SKM-1 (cell line): ENCODE results near the gene C10orf62.
A peak's percentile ranks its signal among the peaks of the same experiment; 100 is the strongest.
"Not testable (repeated sequence)": the region's sequence is repeated elsewhere in the genome, so short reads cannot be mapped to it uniquely, and the experiment has no call there.

Experiments used
- DNase-seq: peaks from one replicate; lab custom pipeline; 2025; ENCODE audit not compliant: unreplicated experiment; lab: John Stamatoyannopoulos, UW

The C10orf62 gene, protein sequence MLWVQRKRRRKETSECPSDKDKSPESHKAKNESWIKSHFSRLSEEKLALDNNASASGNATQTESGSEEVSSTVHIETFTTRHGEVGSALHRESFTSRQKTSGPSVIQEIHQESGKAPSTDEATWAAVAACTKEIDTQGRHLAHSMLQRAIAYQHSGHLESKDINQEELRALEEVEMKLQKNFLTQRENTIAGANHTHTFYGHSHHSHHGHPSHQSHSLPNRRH

DNA sequence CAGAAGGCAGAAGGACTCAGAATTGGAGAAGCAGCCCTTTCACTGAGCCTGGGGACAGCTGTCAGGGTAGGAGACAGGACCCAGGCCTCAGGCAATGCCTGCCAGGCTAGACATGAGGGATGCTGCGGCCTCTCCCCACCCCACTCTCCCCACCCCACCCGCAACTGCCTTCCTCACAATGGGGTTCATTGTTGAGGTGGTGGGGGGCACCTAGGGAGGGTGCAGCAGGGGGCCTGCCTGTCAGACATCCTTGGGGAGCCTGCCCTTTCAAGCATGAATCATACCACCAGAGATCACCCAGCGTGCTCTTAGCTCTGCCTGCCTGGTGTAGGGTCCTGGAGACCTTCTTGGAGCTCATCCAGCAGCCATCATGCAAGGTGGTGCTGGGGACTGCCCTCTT, at the start of gene C10orf62:
TSS of gene C10orf62 (plus strand) at position 243 of the 400 bp plus-strand sequence. CDS start 177 bp downstream, outside the sequence.
- DNase-seq: no peak

DNA sequence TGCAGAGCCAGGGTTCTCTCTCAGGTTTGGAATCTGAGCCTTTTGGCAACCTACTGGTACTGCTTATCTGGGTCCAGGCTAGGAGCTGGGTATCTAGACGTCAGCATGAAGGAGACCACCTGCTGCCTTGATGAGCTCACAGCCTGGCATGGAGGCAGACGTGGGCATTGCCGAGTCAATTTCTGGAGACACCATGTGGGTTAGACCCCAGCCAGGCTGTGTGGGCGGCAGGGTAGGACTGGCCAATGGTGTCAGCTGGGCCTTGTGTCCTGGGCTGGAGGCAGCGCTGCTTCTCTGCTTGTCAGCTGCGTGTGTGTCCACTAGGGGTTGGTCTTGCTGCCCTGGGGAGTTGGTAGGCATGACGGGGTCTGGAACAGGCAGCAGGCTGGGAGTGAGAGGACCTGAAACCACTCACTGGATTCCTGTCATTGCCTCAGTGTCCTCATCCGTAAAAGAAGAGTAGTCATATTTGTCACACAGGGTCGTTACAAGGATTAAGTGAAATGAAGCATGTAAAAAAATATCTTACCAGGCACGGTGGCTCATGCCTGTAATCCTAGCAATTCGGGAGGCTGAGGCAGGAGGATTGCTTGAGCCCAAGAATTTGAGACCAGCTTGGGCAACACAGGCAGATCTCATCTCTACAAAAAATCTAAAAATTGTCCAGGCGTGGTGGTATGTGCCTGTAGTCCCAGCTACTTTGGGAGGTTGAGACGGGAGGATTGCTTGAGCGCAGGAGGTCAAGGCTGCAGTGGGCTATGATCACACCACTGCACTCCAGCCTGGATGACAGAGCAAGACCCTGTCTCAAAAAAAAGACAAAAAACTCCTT, 48.6 kb upstream of the C10orf62 start:
- DNase-seq: no peak

GRCh38 chr10:97542169-97543024, 47.1 kb upstream of the C10orf62 start:
- no peak for DNase-seq

DNA sequence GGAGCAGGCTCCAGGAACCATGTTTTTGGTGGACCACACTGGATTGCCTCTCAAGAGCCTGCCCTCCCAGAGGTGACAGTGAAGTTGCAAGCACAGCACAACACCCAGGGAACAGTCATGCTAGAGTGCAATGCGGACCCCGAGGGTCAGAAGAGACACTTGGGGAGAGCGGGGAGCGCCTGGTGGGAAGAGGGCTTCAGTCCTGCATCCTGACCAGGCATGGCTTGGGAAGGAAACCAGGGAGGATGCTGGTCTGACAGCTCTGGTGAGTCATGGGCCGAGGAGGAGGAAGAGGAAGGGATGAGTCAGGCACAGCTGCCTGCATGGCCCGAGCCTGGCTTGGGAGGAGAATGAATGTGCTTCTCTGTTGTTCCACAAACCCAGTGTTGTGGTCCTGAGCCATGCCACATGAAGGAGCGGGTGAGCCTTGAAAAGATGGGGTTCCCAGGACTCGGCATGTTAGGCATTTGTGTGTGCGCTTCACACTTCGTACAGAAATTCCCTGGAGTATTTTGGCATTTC, 46.4 kb upstream of the C10orf62 start:
- peak; percentile 57 for DNase-seq

DNA sequence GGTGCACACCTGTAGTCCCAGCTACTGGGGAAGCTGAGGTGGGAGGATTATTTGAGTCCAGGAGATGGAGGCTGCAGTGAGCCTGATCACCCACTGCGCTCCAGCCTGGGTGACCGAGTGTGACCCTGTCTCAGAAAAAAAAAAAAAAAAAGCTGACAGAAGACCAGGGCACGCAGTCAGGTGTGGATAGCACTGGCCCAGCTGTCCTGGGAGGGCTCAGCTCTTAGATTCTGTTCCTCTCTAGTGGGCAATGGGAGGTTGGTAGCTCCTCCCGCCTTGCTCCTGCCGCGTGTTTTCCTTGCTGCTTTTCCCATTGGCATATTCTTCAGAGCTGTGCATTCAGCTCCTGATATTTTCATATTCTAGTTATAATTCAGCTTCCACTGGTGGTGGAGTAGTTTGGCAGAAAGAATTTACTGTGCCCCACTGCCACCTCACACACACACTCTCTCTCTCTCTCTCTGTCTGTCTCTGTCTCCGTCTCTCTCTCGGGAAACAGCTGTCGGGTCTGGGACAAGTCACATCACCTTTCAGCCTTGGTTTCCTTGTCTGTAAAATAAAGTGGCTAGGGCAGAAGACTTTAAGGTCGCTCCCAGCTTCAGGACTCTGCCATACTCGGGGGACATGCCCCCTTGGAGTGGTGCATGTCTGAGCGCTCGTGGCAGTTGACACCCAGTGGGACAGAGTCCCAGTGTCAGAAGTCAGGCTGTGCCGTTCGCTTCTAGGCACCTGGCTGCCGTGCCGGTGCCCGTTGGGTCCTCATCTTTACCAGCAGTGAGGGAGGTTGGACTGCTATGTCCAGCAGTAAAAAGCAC, 42.9 kb upstream of the C10orf62 start:
- no peak for DNase-seq

- DNase-seq: no peak
Observed at GRCh38 chr10:97547271-97547600, 42.3 kb upstream of the C10orf62 start.

- no peak for DNase-seq
Observed at GRCh38 chr10:97547962-97548361, 41.6 kb upstream of the C10orf62 start.

DNA sequence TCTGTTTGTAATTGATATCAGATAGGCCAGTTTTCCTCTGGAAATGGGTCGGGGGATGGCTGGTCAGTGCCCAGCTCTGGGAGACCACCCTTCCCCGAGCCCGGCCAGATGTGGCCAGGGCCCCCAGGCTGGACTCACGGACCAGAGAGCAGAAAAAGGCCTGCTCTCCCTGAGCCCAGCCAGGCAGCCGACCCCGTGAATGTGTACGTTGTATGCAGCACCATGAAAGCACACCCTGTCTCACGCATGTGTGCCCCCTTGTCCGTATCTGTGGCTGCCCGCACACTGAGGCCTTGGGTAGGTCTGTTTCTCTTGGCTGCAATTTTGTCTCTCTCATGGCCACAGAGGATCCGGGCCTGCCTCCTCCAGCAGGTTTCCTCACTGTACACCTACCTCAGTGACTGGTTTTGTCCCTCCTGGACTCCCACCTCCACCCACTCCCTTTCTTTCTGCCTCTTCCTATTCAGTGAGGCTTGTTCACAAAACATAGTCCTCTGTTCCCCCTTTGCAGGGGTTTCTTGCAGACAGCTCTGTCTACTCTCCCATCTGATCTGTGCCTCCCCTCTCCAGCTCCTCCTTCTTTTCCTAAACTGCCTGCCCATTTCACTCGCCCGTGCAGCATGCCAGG, 40.6 kb upstream of the C10orf62 start:
- DNase-seq: no peak

GRCh38 chr10:97549587-97550322, 39.8 kb upstream of the C10orf62 start:
- DNase-seq: no peak

DNA sequence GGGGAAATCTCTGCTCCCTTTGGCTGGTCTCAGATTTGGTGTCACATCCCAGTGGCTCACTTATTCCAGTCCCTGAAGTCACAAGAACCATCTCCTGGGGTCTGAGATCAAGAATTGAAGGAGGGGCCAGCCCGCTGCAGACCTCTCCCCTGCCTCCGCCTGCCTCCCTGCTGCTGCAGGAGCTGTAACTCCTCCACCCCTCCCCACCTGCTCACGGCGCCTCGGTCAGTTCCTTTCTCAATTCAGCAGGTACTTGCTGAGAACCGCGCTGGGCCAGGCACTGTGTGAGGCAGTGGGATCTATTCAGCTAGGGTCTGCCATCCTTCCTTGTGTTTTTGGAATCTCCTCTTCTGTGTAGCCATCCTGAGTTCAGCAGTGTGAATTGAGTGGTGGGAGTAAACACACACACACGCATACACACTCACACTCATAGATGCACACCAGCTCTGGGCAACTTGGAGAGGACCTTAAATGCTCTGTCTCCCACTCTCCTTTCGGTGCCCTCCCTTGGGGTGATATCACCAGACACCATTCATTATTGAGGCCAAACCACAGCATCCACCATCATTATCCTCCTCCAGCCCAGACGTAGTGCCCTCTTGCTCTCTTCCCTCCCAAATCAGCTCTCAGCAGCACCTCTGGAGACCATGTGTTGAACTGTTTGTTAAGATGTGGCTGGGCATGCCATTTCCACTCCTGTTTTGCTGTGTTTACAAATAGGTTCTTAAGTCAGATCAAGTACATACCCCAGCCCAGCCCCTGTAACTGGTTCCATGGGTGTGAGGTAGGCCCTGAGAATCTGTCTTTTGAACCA, 39.0 kb upstream of the C10orf62 start:
- DNase-seq: no peak

- no peak for DNase-seq
Observed at GRCh38 chr10:97551271-97551670, 38.2 kb upstream of the C10orf62 start.

DNA sequence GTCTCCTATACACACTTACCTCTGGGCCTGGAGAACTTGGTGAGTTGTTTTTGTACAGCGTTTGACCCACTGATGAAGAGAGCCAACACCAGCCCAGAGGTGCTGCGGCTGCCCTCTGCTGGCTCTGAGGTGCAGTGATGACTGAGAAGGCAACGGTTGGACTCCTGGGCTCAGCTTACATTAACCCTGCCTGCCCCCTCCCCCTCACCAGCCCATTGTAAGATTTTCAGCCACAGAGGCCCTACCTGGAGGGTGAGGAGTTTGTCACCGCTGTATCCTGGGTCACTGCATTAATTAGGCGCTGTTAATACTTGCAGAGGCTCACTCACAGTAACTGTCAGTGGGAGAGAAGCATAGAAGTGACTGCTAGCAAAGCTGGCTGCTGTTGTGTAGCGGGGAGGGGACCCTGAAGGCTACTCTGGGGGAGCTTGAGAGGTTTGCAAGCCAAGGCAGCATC, 35.9 kb upstream of the C10orf62 start:
- DNase-seq: peak; percentile 56

- not testable (repeated sequence) for DNase-seq
Observed at GRCh38 chr10:97554336-97554735, 35.2 kb upstream of the C10orf62 start.

DNA sequence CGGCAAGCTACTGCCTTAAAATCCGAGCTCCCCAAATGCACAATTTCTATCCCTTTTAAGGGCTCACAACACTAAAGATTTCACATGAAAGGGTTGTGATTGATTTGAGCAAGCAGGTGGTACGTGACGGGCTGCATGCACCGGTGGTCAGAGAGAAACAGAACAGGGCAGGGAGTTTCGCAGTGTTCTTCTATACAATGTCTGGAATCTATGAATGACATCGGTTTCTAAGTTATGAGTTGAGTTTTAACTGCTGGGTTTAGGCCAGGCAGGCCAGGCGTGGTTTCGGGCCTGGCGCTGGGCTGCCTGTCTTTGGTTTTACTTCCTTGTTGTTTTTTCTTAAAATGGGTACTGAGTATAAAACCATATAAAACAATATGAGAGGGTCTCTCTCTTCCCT, 34.0 kb upstream of the C10orf62 start:
- not testable (repeated sequence) for DNase-seq

- not testable (repeated sequence) for DNase-seq
Observed at GRCh38 chr10:97560731-97561381, 28.7 kb upstream of the C10orf62 start.

DNA sequence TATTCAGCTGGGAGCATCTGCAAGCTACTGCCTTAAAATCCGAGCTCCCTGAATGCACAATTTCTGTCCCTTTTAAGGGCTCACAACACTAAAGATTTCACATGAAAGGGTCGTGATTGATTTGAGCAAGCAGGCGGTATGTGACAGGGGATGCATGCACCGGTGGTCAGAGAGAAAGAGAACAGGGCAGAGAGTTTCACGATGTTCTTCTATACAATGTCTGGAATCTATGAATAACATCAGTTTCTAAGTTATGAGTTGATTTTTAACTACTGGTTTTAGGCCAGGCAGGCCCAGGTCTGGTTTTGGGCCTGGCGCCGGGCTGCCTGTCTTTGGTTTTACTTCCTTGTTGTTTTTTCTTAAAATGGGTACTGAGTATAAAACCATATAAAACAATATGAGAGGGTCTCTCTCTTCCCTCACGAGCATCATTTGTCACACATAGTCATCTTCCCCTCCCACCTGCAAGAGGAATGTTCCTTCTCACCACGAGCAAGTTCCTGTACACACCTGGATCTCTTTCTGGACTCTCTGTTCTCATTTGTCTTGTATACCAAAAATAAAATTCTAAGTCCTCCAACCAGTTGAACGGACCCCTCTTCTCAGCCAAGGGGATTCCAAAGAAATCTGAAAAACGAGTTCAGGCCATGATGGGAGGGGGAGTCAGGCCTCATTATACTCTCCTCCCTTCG, 28.0 kb upstream of the C10orf62 start:
- not testable (repeated sequence) for DNase-seq

DNA sequence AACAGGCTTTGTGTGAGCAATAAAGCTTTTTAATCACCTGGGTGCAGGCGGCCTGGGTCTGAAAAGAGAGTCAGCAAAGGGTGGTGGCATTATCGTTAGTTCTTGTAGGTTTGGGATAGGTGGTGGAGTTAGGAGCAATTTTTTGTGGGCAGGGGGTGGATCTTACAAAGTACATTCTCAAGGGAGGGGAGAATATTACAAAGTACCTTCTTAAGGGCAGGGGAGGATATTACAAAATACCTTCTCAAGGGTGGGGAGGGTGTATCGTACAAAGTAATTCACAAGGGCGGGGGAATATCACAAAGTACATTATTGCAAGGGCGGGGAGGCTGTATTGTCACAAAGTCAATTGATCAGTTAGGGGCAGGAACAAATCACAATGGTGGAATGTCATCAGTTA, 27.2 kb upstream of the C10orf62 start:
- not testable (repeated sequence) for DNase-seq
